SHP77 (cell line): ENCODE data around the gene SRSF4.

ENCODE experiments used
- DNase-seq, 2 experiments: peaks; one replicate each; lab custom pipeline; 2025; lab: John Stamatoyannopoulos, UW

Gene SRSF4

GRCh38 chr1:29200906-29201594 lies 19.4 kb upstream of the SRSF4 start:
- no peak for DNase-seq

GRCh38 chr1:29197993-29198392 lies 16.3 kb upstream of the SRSF4 start:
- DNase-seq: no peak

GRCh38 chr1:29197590-29197924 lies 15.9 kb upstream of the SRSF4 start:
- DNase-seq: peak; percentile 39 to 48

- no peak for DNase-seq
Observed at GRCh38 chr1:29196863-29197589, 15.3 kb upstream of the SRSF4 start.

- DNase-seq: no peak
Observed at GRCh38 chr1:29195881-29196291, 14.2 kb upstream of the SRSF4 start.

GRCh38 chr1:29193879-29194455 lies 12.3 kb upstream of the SRSF4 start:
- DNase-seq: no peak

- DNase-seq: no peak
Observed at GRCh38 chr1:29190718-29191117, 9.0 kb upstream of the SRSF4 start.

- no peak for DNase-seq
Observed at GRCh38 chr1:29186707-29187106, 5.0 kb upstream of the SRSF4 start.

GRCh38 chr1:29186252-29186651 lies 4.6 kb upstream of the SRSF4 start:
- no peak for DNase-seq

GRCh38 chr1:29183287-29183686 lies 1.6 kb upstream of the SRSF4 start:
- no peak for DNase-seq

- no peak for DNase-seq
Observed at GRCh38 chr1:29180497-29181412, 945 bp downstream of the SRSF4 start.

GRCh38 chr1:29179641-29180184 lies 2.0 kb downstream of the SRSF4 start:
- no peak for DNase-seq

- no peak for DNase-seq
Observed at GRCh38 chr1:29177022-29177705, 4.5 kb downstream of the SRSF4 start.

- DNase-seq: no peak
Observed at GRCh38 chr1:29176576-29176975, 5.1 kb downstream of the SRSF4 start.

- no peak for DNase-seq
Observed at GRCh38 chr1:29172415-29172939, 9.2 kb downstream of the SRSF4 start.

- no peak for DNase-seq
Observed at GRCh38 chr1:29171521-29171920, 10.2 kb downstream of the SRSF4 start.

- DNase-seq: no peak
Observed at GRCh38 chr1:29171089-29171488, 10.6 kb downstream of the SRSF4 start.

- DNase-seq: no peak
Observed at GRCh38 chr1:29169976-29170375, 11.7 kb downstream of the SRSF4 start.

- no peak for DNase-seq
Observed at GRCh38 chr1:29167904-29168303, 13.8 kb downstream of the SRSF4 start.

GRCh38 chr1:29166291-29166878 lies 15.3 kb downstream of the SRSF4 start:
- no peak for DNase-seq

GRCh38 chr1:29164588-29164987 lies 17.1 kb downstream of the SRSF4 start:
- DNase-seq: no peak
